ENCODE measurements around the gene ZNF784. TPM values are rescaled to one million over a fixed set of nuclear protein-coding genes. Genes with fewer than 3 reads are reported as not detected.

Gene ZNF784
- total and polyA plus RNA-seq, 7 experiments from 2014 or later: 0.65 to 17.1 (median 8.3) TPM

GRCh38 chr19:55606817-55607216, 17.5 kb downstream of the ZNF784 start:
- H3K36me3 ChIP-seq (ENCODE audit: control insufficient read depth in 2 of 3, insufficient read depth in 3 of 3, low read length in 3 of 3): peaks cover 0 to 23% (median 0%) of the 10 kb centered on the region in 3 experiments
- peak overlapping the region; percentile 90 to 99 (median 93) for H3K4me3 Mint-ChIP-seq
- intact Hi-C loops (cut with micrococcal nuclease): loop anchor here (1.0 to 5.0 kb wide), 4 partner anchors 24 to 1145 kb away; partner anchors contain the start of genes LENG9 (in 1 of the 2) and PPP1R12C (in 1 of the 2)
- DNase-seq (no peak), ATAC-seq (no peak)
- H3K4me1 Mint-ChIP-seq: peaks cover 41 to 73% (median 64%) of the 10 kb centered on the region in 7 donors
- no peaks in the 10 kb centered on the region for H3K9me3 Mint-ChIP-seq
- peak overlapping the region; percentile 74 to 98 (median 93) for H3K27ac Mint-ChIP-seq
- peaks cover 0 to 3% (median 0%) of the 10 kb centered on the region in 5 donors for H3K27me3 Mint-ChIP-seq
- no peaks in the 10 kb centered on the region for H3K9me3 ChIP-seq (ENCODE audit: control insufficient read depth in 2 of 3, low read length in 3 of 3)
- peaks cover 7 to 12% of the 10 kb centered on the region in 2 donors for H3K4me1 ChIP-seq (ENCODE audit: control insufficient read depth in 2 of 2, insufficient read depth in 2 of 2, low read length in 2 of 2)
- H3K36me3 Mint-ChIP-seq: peaks cover 0 to 31% (median 8%) of the 10 kb centered on the region in 5 donors
- ChIA-PET CTCF (interaction anchor here (0.6 to 3.5 kb wide), 19 partner anchors 11 to 375 kb away, joined by 3 to 42 read pairs (median 5); partner anchors contain the start of genes U2AF2, ZNF579, ZNF628 and ZNF784), POLR2A (interaction anchor here (1.0 to 6.9 kb wide), 15 partner anchors 11 to 352 kb away, joined by 3 to 76 read pairs (median 7); partner anchors contain the start of genes U2AF2, ZNF581, ZNF628 and ZNF784)
- peak overlapping the region; percentile 78 for H3K4me3 ChIP-seq (ENCODE audit: low read length)
- H3K27me3 ChIP-seq (ENCODE audit: control insufficient read depth in 2 of 2, insufficient read depth in 2 of 2, low read length in 2 of 2): no peaks in the 10 kb centered on the region
- H3K27ac ChIP-seq (ENCODE audit: low read depth, low read length): peak overlapping the region; percentile 90

GRCh38 chr19:55606471-55606787, 17.9 kb downstream of the ZNF784 start:
- H3K27me3 Mint-ChIP-seq: peaks cover 0 to 3% (median 0%) of the 10 kb centered on the region in 5 donors
- Histone ChIP-seq H3K4me3 (ENCODE audit: low read length) (peak overlapping the region; percentile 78), H3K27me3 (ENCODE audit: control insufficient read depth in 2 of 2, insufficient read depth in 2 of 2, low read length in 2 of 2) (no peaks in the 10 kb centered on the region), H3K9me3 (ENCODE audit: control insufficient read depth in 2 of 3, low read length in 3 of 3) (no peaks in the 10 kb centered on the region), H3K4me1 (ENCODE audit: control insufficient read depth in 2 of 2, insufficient read depth in 2 of 2, low read length in 2 of 2) (peaks cover 7 to 12% of the 10 kb centered on the region in 2 donors), H3K36me3 (ENCODE audit: control insufficient read depth in 2 of 3, insufficient read depth in 3 of 3, low read length in 3 of 3) (peaks cover 0 to 23% (median 0%) of the 10 kb centered on the region in 3 experiments), H3K27ac (ENCODE audit: low read depth, low read length) (peak overlapping the region; percentile 90)
- POLR2A ChIA-PET: interaction anchor here (0.6 to 6.9 kb wide), 18 partner anchors 10 to 351 kb away, joined by 3 to 76 read pairs (median 6); partner anchors contain the start of genes U2AF2, ZNF581, ZNF628 and ZNF784
- peak overlapping the region; percentile 90 to 99 (median 93) for H3K4me3 Mint-ChIP-seq
- peaks cover 41 to 73% (median 66%) of the 10 kb centered on the region in 7 donors for H3K4me1 Mint-ChIP-seq
- CTCF ChIA-PET: interaction anchor here (0.6 to 3.5 kb wide), 20 partner anchors 12 to 465 kb away, joined by 3 to 42 read pairs (median 5); partner anchors contain the start of genes U2AF2, ZNF579, ZNF628 and ZNF784
- H3K9me3 Mint-ChIP-seq: no peaks in the 10 kb centered on the region
- ATAC-seq (no peak), DNase-seq (no peak)
- H3K27ac Mint-ChIP-seq: peak overlapping the region; percentile 77 to 98 (median 94)
- intact Hi-C loops (cut with micrococcal nuclease): loop anchor here (1.0 to 5.0 kb wide), 4 partner anchors 25 to 1144 kb away; partner anchors contain the start of genes LENG9 (in 1 of the 2) and PPP1R12C (in 1 of the 2)
- H3K36me3 Mint-ChIP-seq: peaks cover 0 to 31% (median 8%) of the 10 kb centered on the region in 5 donors

- H3K4me1 ChIP-seq (ENCODE audit: control insufficient read depth in 2 of 2, insufficient read depth in 2 of 2, low read length in 2 of 2): peaks cover 7 to 16% of the 10 kb centered on the region in 2 donors
- ATAC-seq (peak; percentile 52), DNase-seq (peak; percentile 46 to 76 (median 68))
- CTCF ChIA-PET: interaction anchor here (0.6 to 3.5 kb wide), 19 partner anchors 12 to 465 kb away, joined by 3 to 42 read pairs (median 5); partner anchors contain the start of genes U2AF2, ZNF579, ZNF628 and ZNF784
- no peaks in the 10 kb centered on the region for H3K27me3 ChIP-seq (ENCODE audit: control insufficient read depth in 2 of 2, insufficient read depth in 2 of 2, low read length in 2 of 2)
- peak within 1 kb of the TSS; percentile 77 to 98 (median 94) for H3K27ac Mint-ChIP-seq
- H3K9me3 Mint-ChIP-seq: peaks cover 0 to 1% (median 0%) of the 10 kb centered on the region in 11 donors
- intact Hi-C loops (cut with micrococcal nuclease): loop anchor here (1.0 to 5.0 kb wide), 13 partner anchors 18 to 1469 kb away; partner anchors contain the start of genes PPP1R12C (in 2 of the 2), ZNF579 (in 2 of the 2), ZNF784 (in 2 of the 2) and CNOT3 (in 1 of the 2)
- peak within 1 kb of the TSS; percentile 90 to 99 (median 93) for H3K4me3 Mint-ChIP-seq
- peaks cover 0 to 21% (median 0%) of the 10 kb centered on the region in 3 experiments for H3K36me3 ChIP-seq (ENCODE audit: control insufficient read depth in 2 of 3, insufficient read depth in 3 of 3, low read length in 3 of 3)
- peaks cover 0 to 3% (median 0%) of the 10 kb centered on the region in 5 donors for H3K27me3 Mint-ChIP-seq
- peaks cover 0 to 29% (median 8%) of the 10 kb centered on the region in 5 donors for H3K36me3 Mint-ChIP-seq
- peak within 1 kb of the TSS; percentile 78 for H3K4me3 ChIP-seq (ENCODE audit: low read length)
- peak within 1 kb of the TSS; percentile 90 for H3K27ac ChIP-seq (ENCODE audit: low read depth, low read length)
- no peaks in the 10 kb centered on the region for H3K9me3 ChIP-seq (ENCODE audit: control insufficient read depth in 2 of 3, low read length in 3 of 3)
- POLR2A ChIA-PET: interaction anchor here (0.6 to 6.9 kb wide), 22 partner anchors 10 to 351 kb away, joined by 3 to 76 read pairs (median 5); partner anchors contain the start of genes U2AF2, ZNF581, ZNF628 and ZNF784
- H3K4me1 Mint-ChIP-seq: peaks cover 41 to 73% (median 69%) of the 10 kb centered on the region in 7 donors
These were observed 18.5 kb downstream of the ZNF784 start, which contains the start of gene ZNF865 for GRCh38 chr19:55605637-55606470. ZNF865 (plus strand) TSS chr19:55605647; CDS start chr19:55613619, 7,972 bp downstream.

GRCh38 chr19:55605207-55605636, 19.1 kb downstream of the ZNF784 start:
- H3K9me3 ChIP-seq (ENCODE audit: control insufficient read depth in 2 of 3, low read length in 3 of 3): no peaks in the 10 kb centered on the region
- peaks cover 7 to 18% of the 10 kb centered on the region in 2 donors for H3K4me1 ChIP-seq (ENCODE audit: control insufficient read depth in 2 of 2, insufficient read depth in 2 of 2, low read length in 2 of 2)
- intact Hi-C loops (cut with micrococcal nuclease): loop anchor here (1.0 to 5.0 kb wide), 10 partner anchors 18 to 1468 kb away; partner anchors contain the start of genes ZNF579 (in 2 of the 2), ZNF784 (in 2 of the 2), CNOT3 (in 1 of the 2) and HSPBP1 (in 1 of the 2)
- H3K27me3 ChIP-seq (ENCODE audit: control insufficient read depth in 2 of 2, insufficient read depth in 2 of 2, low read length in 2 of 2): no peaks in the 10 kb centered on the region
- peak; percentile 90 to 99 (median 97) for DNase-seq
- H3K27ac Mint-ChIP-seq: peak overlapping the region; percentile 77 to 96 (median 91)
- H3K9me3 Mint-ChIP-seq: peaks cover 0 to 1% (median 0%) of the 10 kb centered on the region in 11 donors
- H3K36me3 ChIP-seq (ENCODE audit: control insufficient read depth in 2 of 3, insufficient read depth in 3 of 3, low read length in 3 of 3): peaks cover 0 to 16% (median 0%) of the 10 kb centered on the region in 3 experiments
- ChIA-PET POLR2A (interaction anchor here (0.7 to 6.9 kb wide), 17 partner anchors 15 to 510 kb away, joined by 3 to 76 read pairs (median 5); partner anchors contain the start of genes U2AF2, ZNF581, ZNF628 and ZNF784), CTCF (interaction anchor here (1.0 to 3.5 kb wide), 12 partner anchors 13 to 464 kb away, joined by 4 to 42 read pairs (median 8); partner anchors contain the start of genes ZNF579 and ZNF784)
- ATAC-seq: peak; percentile 87
- peak overlapping the region; percentile 51 for H3K4me3 ChIP-seq (ENCODE audit: low read length)
- H3K4me1 Mint-ChIP-seq: peaks cover 37 to 70% (median 64%) of the 10 kb centered on the region in 7 donors
- H3K27me3 Mint-ChIP-seq: peaks cover 0 to 3% (median 0%) of the 10 kb centered on the region in 5 donors
- H3K4me3 Mint-ChIP-seq: peak overlapping the region; percentile 78 to 98 (median 90)
- H3K36me3 Mint-ChIP-seq: peaks cover 0 to 25% (median 8%) of the 10 kb centered on the region in 5 donors
- peak overlapping the region; percentile 90 for H3K27ac ChIP-seq (ENCODE audit: low read depth, low read length)

- Histone ChIP-seq H3K36me3 (ENCODE audit: control insufficient read depth in 2 of 3, insufficient read depth in 3 of 3, low read length in 3 of 3) (peaks cover 0 to 10% (median 0%) of the 10 kb centered on the region in 3 experiments), H3K27ac (ENCODE audit: low read depth, low read length) (no peak overlapping the region), H3K9me3 (ENCODE audit: control insufficient read depth in 2 of 3, low read length in 3 of 3) (no peaks in the 10 kb centered on the region), H3K4me3 (ENCODE audit: low read length) (no peak overlapping the region), H3K4me1 (ENCODE audit: control insufficient read depth in 2 of 2, insufficient read depth in 2 of 2, low read length in 2 of 2) (peaks cover 7 to 19% of the 10 kb centered on the region in 2 donors), H3K27me3 (ENCODE audit: control insufficient read depth in 2 of 2, insufficient read depth in 2 of 2, low read length in 2 of 2) (no peaks in the 10 kb centered on the region)
- peaks cover 0 to 3% (median 0%) of the 10 kb centered on the region in 11 donors for H3K9me3 Mint-ChIP-seq
- H3K27me3 Mint-ChIP-seq: peaks cover 0 to 3% (median 0%) of the 10 kb centered on the region in 5 donors
- ATAC-seq (no peak), DNase-seq (no peak)
- intact Hi-C loops (cut with micrococcal nuclease): no loop called here
- H3K4me3 Mint-ChIP-seq: peak overlapping the region in 9 of 10 donors; percentile 37 to 98 (median 67)
- CTCF ChIA-PET: interaction anchor here (3.5 kb wide), 1 partner anchor 28 kb away, joined by 42 read pairs; no protein-coding TSS in a partner anchor
- peaks cover 0 to 18% (median 6%) of the 10 kb centered on the region in 5 donors for H3K36me3 Mint-ChIP-seq
- POLR2A ChIA-PET: interaction anchor here (0.6 to 6.9 kb wide), 8 partner anchors 21 to 1232 kb away, joined by 3 to 76 read pairs (median 4); partner anchors contain the start of genes LENG8, NAT14, ZNF628 and ZNF784
- peak overlapping the region in 8 of 9 donors; percentile 17 to 72 (median 49) for H3K27ac Mint-ChIP-seq
- H3K4me1 Mint-ChIP-seq: peaks cover 32 to 61% (median 56%) of the 10 kb centered on the region in 7 donors
These were observed 20.6 kb downstream of the ZNF784 start for GRCh38 chr19:55603581-55604292.

Measured in naive thymus-derived CD4-positive, alpha-beta T cell (primary cell).